ENCODE results near the gene NR4A2.

Gene NR4A2

DNA sequence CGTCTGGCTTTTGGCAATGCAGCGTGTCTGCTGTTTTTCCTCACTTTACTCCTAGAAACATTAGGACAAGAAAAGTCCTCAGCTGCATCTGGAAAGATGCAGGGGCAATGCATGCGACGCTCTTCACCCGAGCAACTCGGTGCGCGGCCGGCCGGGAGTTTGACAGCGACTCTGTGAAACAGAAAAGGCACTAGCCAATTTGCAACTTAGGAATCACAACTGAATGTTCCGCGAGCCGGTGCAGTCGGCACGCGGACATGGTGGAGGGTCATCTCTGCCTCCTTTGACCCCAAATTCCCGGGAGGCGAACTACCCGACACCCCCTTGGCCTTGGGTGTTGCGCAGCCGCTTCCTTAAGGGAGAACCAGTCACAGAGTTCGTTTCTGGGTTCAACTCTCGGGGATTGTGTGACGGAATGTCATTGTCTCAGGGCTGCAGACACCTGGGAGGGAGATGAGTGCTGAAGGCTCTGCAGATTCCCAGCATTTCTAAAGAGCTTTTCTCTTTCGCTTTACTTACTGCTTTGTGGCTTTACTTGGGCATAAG is 9.8 kb downstream of the NR4A2 start:
- TF ChIP-seq, protein P1, sequence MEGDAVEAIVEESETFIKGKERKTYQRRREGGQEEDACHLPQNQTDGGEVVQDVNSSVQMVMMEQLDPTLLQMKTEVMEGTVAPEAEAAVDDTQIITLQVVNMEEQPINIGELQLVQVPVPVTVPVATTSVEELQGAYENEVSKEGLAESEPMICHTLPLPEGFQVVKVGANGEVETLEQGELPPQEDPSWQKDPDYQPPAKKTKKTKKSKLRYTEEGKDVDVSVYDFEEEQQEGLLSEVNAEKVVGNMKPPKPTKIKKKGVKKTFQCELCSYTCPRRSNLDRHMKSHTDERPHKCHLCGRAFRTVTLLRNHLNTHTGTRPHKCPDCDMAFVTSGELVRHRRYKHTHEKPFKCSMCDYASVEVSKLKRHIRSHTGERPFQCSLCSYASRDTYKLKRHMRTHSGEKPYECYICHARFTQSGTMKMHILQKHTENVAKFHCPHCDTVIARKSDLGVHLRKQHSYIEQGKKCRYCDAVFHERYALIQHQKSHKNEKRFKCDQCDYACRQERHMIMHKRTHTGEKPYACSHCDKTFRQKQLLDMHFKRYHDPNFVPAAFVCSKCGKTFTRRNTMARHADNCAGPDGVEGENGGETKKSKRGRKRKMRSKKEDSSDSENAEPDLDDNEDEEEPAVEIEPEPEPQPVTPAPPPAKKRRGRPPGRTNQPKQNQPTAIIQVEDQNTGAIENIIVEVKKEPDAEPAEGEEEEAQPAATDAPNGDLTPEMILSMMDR (IDR thresholded peaks at IDR 0.05; ENCODE audit: low read depth, low read length): no peak
- no peak overlapping the region for H3K4me3 ChIP-seq (ENCODE audit: low read depth, low read length)
- DNase-seq (ENCODE audit: low read depth, low spot score): no peak
- in situ Hi-C loops (cut with HindIII; ENCODE audit: low sequenced_read_pairs): no loop called here

DNA sequence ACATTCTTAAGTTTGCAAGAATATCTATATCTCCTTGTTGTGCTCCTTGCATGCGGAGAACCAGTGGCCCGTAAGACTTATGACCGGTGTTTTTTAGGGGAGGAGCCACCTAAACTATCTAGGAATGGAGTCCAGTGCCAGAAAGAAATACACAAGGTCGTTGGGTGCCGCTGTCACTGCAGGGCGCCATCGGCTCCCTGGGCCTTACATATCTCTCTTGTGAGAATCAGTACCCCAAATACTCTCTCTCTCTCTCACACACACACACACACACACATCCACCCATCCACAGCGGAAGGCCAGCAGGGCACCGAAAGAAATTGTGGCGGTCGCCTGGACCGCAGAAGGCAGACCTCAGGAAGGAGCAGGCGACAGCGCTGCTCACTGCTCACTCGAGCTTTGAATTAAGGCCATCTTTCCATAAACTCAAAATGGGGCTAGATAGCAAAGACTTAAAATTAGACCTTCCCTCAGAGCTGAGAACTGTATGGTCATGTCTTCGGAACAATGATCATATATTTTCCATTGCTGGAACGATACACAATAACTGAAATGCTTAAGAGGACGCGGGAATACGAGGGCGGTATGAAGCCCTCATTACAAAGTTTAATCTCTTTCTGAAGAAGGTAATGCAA is 10.4 kb downstream of the NR4A2 start:
- DNase-seq (ENCODE audit: low read depth, low spot score): no peak
- in situ Hi-C loops (cut with HindIII; ENCODE audit: low sequenced_read_pairs): no loop called here
- H3K4me3 ChIP-seq (ENCODE audit: low read depth, low read length): no peak overlapping the region

DNA sequence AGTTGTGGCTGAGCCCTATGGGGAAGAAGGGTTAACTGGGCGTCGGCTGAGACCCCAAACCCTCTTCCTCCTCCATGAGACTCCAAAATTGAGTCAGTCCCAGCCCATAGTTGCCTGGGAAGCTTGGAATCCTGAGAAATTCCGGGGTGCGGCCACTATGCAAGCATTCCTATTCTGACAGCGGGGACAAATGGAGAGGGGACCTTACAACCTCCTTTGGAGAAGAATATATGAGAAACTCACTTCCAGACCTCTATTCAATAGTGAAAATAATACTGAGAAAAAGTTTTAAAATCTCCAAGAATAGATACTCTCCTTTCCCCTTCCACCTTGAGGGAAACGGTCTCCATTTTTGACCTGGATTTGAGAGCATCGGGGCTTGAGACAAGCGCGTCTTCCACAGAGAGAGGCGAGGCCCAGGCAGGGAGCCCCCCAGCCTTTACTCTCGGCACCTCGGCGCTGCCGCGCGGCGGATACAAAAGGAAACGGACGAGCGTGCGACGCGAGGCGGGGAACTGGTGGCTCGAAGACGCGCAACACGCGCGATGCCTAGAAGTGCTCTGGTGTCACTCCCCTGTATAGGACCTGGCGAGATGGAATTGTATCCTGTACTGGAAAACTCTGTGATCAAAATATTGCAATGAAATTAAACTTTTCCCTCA is 11.1 kb downstream of the NR4A2 start:
- in situ Hi-C loops (cut with HindIII; ENCODE audit: low sequenced_read_pairs): no loop called here
- DNase-seq (ENCODE audit: low read depth, low spot score): no peak
- TF ChIP-seq, protein P1 (IDR thresholded peaks at IDR 0.05; ENCODE audit: low read depth, low read length): no peak
- H3K4me3 ChIP-seq (ENCODE audit: low read depth, low read length): no peak overlapping the region

More for the DNA sequence above, 10.4 kb downstream of the NR4A2 start:
- TF ChIP-seq, protein P1 (IDR thresholded peaks at IDR 0.05; ENCODE audit: low read depth, low read length): no peak

DNA sequence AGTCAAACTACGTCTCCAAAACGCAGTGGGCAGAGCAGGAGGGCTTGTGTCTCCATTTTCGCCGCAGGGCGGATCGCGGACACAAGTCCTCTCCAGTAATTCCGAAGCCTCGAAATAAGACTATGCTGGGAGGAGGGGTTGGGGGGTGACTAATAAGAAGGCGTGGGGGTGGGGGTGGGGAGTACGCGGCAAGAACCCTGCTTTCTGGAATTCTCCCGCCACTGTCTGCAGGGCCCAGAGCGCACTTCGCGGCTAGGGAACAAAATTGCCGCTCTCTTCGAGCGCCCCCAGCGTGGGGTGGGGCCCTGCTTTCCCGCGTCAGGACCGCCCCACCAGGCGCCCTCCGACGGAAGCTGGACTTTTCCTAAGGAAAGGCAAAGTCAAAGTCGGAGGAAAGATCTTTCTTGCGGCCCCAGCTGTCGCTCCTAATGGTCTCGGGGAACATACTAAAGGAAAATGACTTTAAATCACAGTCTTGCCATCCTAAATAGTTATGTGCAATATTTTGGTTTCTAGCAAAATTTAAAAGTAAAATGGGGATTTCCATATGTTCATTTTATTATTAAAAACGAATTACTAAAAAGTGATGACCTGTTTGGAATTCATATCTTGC is 11.9 kb downstream of the NR4A2 start:
- H3K4me3 ChIP-seq (ENCODE audit: low read depth, low read length): peak overlapping the region; percentile 28
- no peak for DNase-seq (ENCODE audit: low read depth, low spot score)
- in situ Hi-C loops (cut with HindIII; ENCODE audit: low sequenced_read_pairs): no loop called here
- TF ChIP-seq, protein P1 (IDR thresholded peaks at IDR 0.05; ENCODE audit: low read depth, low read length): no peak

DNA sequence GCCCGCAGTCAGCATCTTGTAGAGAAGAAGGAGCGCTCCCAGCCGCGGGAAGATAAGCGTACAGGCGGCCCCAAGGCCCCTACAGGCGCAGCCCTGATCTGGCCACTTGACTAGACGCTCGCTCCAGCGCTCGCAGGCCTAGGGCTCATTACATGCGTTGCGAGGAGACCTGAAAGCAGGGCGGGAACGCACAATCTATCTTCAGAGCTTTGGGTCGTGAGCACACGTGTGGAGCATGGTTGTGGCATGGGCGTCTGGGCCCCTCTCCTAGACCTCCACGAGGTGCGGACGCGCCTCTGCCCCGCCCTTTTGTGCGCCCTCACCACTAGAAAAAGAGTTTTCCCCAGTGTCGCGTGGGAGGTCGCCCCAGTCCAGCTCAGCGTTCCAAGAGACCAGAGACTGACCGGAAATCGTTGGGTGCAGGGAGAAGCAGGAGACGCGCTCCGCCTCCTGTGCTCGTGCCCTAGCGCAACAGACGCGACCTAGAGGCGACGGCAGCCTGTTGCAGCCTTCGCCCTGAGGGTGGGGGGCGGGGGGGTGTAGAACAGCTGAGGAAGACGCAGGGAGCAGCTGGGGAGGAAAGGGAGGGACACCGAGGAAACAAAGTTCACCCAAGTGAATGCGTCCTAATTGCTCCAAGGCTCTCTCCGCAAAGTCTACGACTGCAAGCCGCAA is 12.6 kb downstream of the NR4A2 start:
- TF ChIP-seq, protein P1 (IDR thresholded peaks at IDR 0.05; ENCODE audit: low read depth, low read length): peak; percentile 26
- in situ Hi-C loops (cut with HindIII; ENCODE audit: low sequenced_read_pairs): no loop called here
- DNase-seq (ENCODE audit: low read depth, low spot score): no peak
- H3K4me3 ChIP-seq (ENCODE audit: low read depth, low read length): peak overlapping the region; percentile 28

DNA sequence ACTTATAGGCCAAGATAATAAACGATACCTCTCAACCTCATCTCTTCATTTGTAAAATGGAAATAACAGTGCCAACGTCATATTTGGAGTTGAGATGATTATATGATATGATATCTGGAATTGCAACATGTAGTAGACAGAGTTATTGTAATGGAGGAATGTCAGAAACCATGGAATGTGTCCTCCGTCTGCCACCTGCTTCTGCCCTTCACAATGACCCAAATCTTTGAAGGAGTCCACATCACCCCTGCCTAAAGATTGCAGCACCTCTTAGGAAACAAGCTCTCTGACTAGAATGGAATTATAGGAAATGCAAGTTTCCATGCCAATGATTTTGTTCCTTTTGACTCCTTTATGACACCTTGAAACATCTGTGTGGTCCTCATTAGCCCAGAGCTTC is 14.9 kb downstream of the NR4A2 start:
- no peak for DNase-seq (ENCODE audit: low read depth, low spot score)
- TF ChIP-seq, protein P1 (IDR thresholded peaks at IDR 0.05; ENCODE audit: low read depth, low read length): no peak
- no peak overlapping the region for H3K4me3 ChIP-seq (ENCODE audit: low read depth, low read length)
- in situ Hi-C loops (cut with HindIII; ENCODE audit: low sequenced_read_pairs): no loop called here

Data from astrocyte of the spinal cord (primary cell).